Measurements from ENCODE around the gene PPM1A.

Gene PPM1A

GRCh38 chr14:60222820-60223219, 26.2 kb upstream of the PPM1A start:
- Histone ChIP-seq H3K4me1 (peaks cover 6% of the 10 kb centered on the region), H3K27ac (peak overlapping the region; percentile 53), H3K27me3 (ENCODE audit: control insufficient read depth, insufficient read depth, low read length) (no peaks in the 10 kb centered on the region), H3K79me2 (no peaks in the 10 kb centered on the region), H3K9ac (no peak overlapping the region), H3K9me3 (ENCODE audit: control insufficient read depth, low read length) (no peaks in the 10 kb centered on the region), H2AFZ (peak overlapping the region; percentile 73), H3K4me3 (ENCODE audit: low read depth, low read length) (no peak overlapping the region), H3K4me2 (ENCODE audit: low read length) (no peak overlapping the region), H3K36me3 (ENCODE audit: control insufficient read depth, insufficient read depth, low read length) (no peaks in the 10 kb centered on the region)
- TF ChIP-seq, protein P1, sequence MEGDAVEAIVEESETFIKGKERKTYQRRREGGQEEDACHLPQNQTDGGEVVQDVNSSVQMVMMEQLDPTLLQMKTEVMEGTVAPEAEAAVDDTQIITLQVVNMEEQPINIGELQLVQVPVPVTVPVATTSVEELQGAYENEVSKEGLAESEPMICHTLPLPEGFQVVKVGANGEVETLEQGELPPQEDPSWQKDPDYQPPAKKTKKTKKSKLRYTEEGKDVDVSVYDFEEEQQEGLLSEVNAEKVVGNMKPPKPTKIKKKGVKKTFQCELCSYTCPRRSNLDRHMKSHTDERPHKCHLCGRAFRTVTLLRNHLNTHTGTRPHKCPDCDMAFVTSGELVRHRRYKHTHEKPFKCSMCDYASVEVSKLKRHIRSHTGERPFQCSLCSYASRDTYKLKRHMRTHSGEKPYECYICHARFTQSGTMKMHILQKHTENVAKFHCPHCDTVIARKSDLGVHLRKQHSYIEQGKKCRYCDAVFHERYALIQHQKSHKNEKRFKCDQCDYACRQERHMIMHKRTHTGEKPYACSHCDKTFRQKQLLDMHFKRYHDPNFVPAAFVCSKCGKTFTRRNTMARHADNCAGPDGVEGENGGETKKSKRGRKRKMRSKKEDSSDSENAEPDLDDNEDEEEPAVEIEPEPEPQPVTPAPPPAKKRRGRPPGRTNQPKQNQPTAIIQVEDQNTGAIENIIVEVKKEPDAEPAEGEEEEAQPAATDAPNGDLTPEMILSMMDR (IDR thresholded peaks at IDR 0.05) = no peak

GRCh38 chr14:60225265-60225664, 23.8 kb upstream of the PPM1A start:
- TF ChIP-seq, protein P1 (IDR thresholded peaks at IDR 0.05) = no peak
- no peak overlapping the region for H3K4me2 ChIP-seq (ENCODE audit: low read length)
- H3K79me2 ChIP-seq = no peaks in the 10 kb centered on the region

GRCh38 chr14:60226298-60226697, 22.7 kb upstream of the PPM1A start:
- H3K4me3 ChIP-seq (ENCODE audit: low read depth, low read length) = no peak overlapping the region
- peaks cover 6% of the 10 kb centered on the region for H3K4me1 ChIP-seq
- no peak overlapping the region for H3K27ac ChIP-seq
- no peak overlapping the region for H3K4me2 ChIP-seq (ENCODE audit: low read length)
- H3K36me3 ChIP-seq (ENCODE audit: control insufficient read depth, insufficient read depth, low read length) = no peaks in the 10 kb centered on the region
- H3K79me2 ChIP-seq = no peaks in the 10 kb centered on the region
- H3K9ac ChIP-seq = no peak overlapping the region
- TF ChIP-seq, protein P1 (IDR thresholded peaks at IDR 0.05) = no peak
- no peaks in the 10 kb centered on the region for H3K9me3 ChIP-seq (ENCODE audit: control insufficient read depth, low read length)
- no peak overlapping the region for H2AFZ ChIP-seq
- H3K27me3 ChIP-seq (ENCODE audit: control insufficient read depth, insufficient read depth, low read length) = no peaks in the 10 kb centered on the region

More at GRCh38 chr14:60225265-60225664, 23.8 kb upstream of the PPM1A start:
- Histone ChIP-seq H3K9me3 (ENCODE audit: control insufficient read depth, low read length) (no peaks in the 10 kb centered on the region), H3K4me1 (peaks cover 6% of the 10 kb centered on the region), H3K9ac (no peak overlapping the region), H3K27ac (no peak overlapping the region), H2AFZ (no peak overlapping the region), H3K27me3 (ENCODE audit: control insufficient read depth, insufficient read depth, low read length) (no peaks in the 10 kb centered on the region), H3K36me3 (ENCODE audit: control insufficient read depth, insufficient read depth, low read length) (no peaks in the 10 kb centered on the region), H3K4me3 (ENCODE audit: low read depth, low read length) (no peak overlapping the region)

- Histone ChIP-seq H3K27me3 (ENCODE audit: control insufficient read depth, insufficient read depth, low read length) (no peaks in the 10 kb centered on the region), H3K9ac (no peak overlapping the region), H3K9me3 (ENCODE audit: control insufficient read depth, low read length) (no peaks in the 10 kb centered on the region), H3K4me3 (ENCODE audit: low read depth, low read length) (no peak overlapping the region), H3K4me1 (peaks cover 6% of the 10 kb centered on the region), H3K79me2 (no peaks in the 10 kb centered on the region), H3K36me3 (ENCODE audit: control insufficient read depth, insufficient read depth, low read length) (no peaks in the 10 kb centered on the region), H3K4me2 (ENCODE audit: low read length) (no peak overlapping the region), H3K27ac (no peak overlapping the region), H2AFZ (no peak overlapping the region)
- TF ChIP-seq, protein P1 (IDR thresholded peaks at IDR 0.05) = no peak
Observed at GRCh38 chr14:60227291-60227690, 21.7 kb upstream of the PPM1A start.

- Histone ChIP-seq H3K4me3 (ENCODE audit: low read depth, low read length) (no peak overlapping the region), H2AFZ (no peak overlapping the region), H3K9ac (no peak overlapping the region), H3K79me2 (no peaks in the 10 kb centered on the region), H3K27ac (no peak overlapping the region), H3K36me3 (ENCODE audit: control insufficient read depth, insufficient read depth, low read length) (no peaks in the 10 kb centered on the region), H3K4me1 (no peaks in the 10 kb centered on the region), H3K9me3 (ENCODE audit: control insufficient read depth, low read length) (no peaks in the 10 kb centered on the region), H3K4me2 (ENCODE audit: low read length) (no peak overlapping the region), H3K27me3 (ENCODE audit: control insufficient read depth, insufficient read depth, low read length) (no peaks in the 10 kb centered on the region)
- TF ChIP-seq, protein P1 (IDR thresholded peaks at IDR 0.05) = no peak
Observed at GRCh38 chr14:60229614-60230013, 19.4 kb upstream of the PPM1A start.
